GM19193 (cell line): Measurements from ENCODE around the gene DUS1L.
A peak's percentile ranks its signal among the peaks of the same experiment; 100 is the strongest.

Source experiments
- POLR2A ChIP-seq: IDR thresholded peaks from 4 replicates; pipeline ENCODE4 v1.6.1; 2011; ENCODE audit not compliant: insufficient read depth, insufficient read length; ENCODE audit errors: extremely low read depth

Gene DUS1L

DNA sequence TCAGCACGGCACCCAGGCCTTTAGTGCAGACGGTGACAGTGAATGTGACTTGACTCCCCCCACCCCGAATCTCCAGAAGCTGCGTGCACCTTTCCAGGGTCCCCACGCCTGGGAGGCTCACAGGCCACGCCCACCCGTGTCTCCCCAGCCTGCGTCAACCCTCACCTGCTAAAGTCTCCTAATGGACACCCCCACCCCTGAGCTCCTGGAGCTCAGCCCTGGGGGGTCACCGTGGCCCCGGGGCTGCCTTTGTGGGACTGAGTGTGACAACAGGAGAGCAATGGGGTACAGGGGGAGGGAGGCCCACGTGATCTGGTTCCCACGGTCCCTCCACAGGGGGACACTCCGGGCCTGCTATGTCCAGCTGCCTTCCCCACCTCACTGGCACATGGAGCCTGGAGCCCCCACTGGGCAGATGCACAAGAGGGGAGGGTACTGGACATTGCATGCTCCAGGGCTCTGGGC is 39.8 kb upstream of the DUS1L start:
- TF ChIP-seq POLR2A = no peak

- no peak for TF ChIP-seq POLR2A
Observed at GRCh38 chr17:82104797-82105416, 39.3 kb upstream of the DUS1L start.

DNA sequence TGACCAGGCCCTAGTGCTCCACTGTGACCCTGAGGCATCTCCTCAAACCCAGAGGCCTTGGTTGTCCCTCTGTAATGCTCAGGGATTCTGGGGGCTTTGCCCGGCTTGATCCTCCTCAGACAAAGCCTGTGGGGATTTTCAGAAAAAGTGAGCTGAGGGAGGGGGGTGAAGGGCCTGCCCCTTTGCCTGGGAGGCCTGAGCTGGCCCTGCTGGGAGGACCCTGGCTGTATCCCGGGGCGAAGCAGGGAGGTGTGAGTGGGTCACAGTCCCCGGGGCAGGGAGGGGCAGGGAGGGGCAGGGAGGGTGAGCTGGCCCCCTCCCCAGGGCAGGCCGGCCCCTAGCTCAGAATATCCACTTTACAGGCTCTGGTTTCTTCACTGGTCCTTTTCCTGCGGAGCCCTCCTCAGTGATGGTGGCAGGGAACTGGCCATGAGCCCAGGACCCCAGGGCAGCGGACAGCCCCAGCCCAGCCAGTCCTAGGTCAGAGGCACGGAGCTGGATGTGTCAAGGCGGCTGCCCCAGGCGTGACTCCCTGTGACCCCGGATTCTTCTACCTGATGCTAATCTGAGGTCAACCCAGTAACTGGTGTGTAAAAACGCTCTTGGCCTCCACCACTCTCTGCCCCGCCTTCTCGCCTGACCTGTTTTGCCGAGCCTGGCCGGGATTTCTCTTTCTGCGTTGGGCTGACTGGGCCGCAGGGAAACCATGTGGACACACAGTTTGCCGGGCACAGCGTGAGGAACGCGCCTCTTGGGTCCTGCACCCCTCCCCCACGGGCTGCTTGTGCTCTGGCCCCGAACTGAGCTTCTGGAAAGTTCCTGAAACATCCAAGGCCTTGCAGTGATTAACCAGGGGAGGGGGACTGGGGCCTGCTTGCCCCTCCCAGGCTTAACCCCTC is 38.2 kb upstream of the DUS1L start:
- TF ChIP-seq POLR2A = no peak

- TF ChIP-seq POLR2A = no peak
Observed at GRCh38 chr17:82101767-82102679, 36.4 kb upstream of the DUS1L start.

GRCh38 chr17:82101301-82101715 is 35.7 kb upstream of the DUS1L start:
- no peak for TF ChIP-seq POLR2A

DNA sequence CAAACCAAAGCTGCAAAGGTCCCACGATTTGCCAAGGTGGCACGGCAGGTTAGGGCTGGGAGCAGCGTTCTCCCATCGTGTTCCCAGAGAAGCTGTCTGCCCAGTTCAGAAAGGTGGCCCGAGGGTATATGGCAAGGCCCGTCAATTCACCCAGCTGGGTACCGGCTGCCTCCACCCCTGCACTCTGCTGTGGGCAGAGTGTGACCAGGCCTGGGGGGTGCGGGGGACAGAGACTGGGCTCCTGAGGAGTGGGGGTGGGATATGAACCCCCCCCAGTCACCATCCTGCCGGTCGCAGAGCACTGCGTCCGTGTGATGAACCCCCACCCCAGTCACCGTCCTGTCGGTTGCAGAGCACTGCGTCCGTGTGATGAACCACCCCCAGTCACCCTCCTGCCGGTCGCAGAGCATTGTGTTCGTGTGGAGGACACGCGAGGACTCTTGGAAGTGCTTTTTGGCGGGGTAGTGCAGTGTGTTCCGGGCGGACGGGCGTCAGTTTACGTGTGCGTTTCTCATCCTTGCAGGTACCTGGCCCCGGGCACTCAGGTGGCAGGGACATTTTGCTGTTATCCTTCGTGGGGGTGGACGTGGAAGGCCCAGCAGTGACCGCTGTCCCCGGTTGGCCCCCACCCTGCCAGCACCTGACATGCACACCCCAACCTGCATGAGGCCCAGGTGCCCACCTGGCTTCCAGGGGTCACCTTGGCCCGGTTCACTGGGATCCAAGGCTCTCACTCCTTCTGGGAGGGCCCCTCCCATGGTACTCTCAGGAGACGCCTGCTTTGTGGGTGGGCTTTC is 35.1 kb upstream of the DUS1L start:
- TF ChIP-seq POLR2A = peak; percentile 11

DNA sequence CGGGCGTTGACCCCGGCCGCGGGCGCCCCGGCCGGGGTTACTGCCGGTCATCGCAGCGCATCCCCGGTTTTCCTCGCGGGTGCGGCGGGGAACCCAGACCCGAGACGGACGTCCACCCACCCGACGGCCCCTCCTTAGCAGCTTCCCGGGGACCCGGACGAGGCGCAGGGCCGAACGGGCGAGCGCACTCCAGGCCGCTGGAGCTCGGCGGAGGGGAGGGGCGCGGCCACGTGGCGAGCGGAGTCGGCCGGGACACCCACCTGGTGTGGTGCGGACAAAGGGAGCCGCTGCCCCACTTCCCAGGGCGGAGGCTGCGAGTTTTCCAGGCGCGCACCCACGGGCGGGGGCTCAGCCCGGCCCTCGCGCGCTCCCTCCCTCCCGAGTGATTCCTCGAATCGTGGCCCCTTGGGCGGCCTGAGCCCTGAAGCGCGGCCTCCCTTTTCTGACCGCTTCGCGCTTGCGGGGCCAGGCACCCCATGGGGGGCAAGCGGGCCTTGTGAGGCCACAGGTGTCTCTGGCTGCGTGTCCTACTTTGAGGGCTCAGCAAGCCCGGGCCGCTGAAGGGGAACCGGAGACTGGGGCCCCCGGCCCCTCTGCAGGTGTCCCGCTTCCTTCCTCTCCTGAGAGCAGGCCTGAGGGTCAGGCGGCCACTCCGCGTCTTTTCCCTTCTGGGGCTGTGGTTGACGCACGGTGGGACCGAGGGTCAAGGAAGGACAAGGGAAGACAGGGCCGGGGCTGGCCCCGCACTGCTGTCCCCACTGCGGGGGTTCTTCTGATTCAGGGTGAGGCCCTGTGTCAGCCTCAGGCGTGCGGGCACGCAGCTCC is 33.5 kb upstream of the DUS1L start:
- TF ChIP-seq POLR2A = peak; percentile 63

GRCh38 chr17:82098169-82098938 is 32.8 kb upstream of the DUS1L start, which contains the start of gene FASN:
TSS of gene FASN (minus strand) at chr17:82098236. CDS start at chr17:82096445, 1,791 bp downstream.
- peak; percentile 97 for TF ChIP-seq POLR2A

DNA sequence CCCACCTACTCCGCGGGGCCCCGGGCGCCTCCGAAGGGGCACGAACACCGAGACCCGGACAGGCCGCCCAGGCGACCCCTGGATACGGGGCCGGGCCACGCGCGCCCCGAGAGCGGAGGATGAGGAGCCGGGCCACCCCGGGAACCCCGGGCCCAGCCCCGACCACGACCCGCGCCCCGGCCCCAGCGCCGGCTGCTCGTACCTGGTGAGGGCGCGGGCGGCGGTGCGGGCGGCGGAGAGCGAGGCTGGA is 32.2 kb upstream of the DUS1L start:
- no peak for TF ChIP-seq POLR2A

DNA sequence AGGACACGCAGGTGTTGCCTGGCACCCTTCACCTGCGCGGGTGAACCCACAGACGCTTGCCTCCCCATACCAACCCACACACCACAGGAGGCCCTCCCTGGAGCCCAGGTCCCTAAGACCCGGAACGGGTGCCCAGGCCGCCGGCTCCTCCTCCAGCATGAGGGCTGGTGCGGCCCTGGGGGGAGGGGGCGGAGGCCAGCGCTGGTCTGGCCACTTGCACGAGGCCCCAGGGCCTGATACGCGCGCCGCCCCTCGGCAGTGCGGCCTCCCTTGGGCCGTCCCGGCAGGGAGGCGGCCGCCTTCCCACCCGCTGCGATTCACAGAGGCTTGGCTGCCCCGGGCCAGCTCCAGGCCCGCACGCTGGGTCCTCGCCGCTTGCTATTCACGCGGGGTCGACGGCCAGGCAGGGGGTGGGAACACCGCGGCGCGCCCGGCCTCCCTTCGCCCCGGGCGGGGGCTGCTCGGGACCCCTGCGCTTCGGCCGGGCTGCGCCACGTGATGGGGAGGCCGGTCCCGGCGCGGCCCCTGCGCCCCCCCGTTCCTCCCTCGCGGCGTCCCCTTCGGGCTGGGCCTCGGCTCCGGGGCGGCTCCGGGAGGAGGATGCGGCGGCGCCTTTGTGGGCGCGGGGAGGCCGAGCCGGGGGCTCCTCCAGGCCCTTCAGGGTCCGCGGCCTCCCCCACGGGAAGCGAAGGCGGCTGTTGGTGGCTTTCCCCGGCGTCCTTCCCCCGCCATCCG is 31.7 kb upstream of the DUS1L start:
- no peak for TF ChIP-seq POLR2A

DNA sequence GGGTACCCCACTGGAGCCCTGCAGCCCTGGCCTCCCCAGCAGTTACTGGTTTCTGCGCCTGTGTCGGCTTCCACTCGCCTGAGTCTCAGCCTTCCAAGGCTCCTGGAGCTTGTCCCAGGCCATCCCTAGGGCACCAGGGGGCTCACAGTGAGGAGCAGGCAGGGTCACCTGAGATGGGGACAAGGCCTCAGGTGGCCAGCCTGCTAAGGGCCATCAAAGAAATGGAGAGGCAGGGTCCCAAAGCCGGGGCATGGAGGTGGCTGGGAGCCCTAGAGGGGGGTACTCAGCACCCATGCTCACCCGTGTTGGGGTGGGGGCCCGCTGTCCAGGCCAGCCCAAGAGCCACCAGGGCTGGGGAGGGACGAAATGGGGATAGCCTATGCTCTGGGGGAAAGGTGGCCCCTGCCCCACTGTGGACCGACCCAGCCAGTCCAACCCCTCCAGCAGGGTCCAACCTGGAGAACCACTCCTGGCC is 31.1 kb upstream of the DUS1L start:
- TF ChIP-seq POLR2A = no peak

DNA sequence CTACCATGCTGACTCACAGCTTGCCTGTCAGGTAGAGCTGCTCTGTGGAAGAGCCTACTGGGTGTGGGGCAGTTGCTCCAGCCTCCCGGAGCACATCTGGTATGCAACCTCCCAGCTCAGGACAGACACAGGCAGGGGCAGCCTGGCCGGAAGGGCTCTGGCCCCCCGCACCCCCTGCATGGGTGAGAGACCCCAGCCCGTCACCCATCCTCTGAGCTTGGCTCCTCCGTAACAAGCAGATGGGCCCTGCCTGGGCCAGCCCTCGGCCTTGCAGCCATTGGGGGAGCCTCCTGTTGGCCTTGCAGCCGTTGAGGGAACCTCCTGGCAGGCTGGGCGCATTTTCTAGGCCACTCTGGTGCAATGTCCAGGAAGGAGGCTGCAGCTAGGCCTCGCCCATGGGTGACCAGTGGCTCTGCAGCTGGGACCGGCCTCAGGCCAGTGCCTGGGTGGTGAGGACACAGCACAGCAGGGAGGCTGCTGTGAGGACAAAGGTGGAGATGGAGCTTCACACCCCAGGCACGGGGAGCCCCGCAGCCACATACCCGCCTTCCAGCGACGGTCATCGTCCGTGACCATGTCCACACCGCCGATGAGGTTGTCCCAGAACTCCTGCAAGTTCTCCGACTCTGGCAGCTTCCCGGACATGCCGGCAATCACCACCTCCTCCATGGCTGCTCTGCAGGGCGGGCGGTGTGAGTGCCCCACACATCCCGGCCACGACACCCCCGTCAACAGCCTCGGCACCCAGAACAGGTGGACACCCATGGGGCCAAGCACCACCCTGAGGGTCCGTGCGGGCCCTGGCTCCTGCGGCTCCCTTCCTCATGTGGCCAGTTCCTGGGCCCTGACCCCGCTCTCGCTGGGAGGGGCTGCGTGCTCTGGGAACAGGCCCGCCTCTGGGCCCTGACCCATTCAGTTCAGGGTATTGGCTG is 30.4 kb upstream of the DUS1L start:
- no peak for TF ChIP-seq POLR2A
